WTC11 (cell line): ENCODE results near the gene CHPF2. TPM values are rescaled to one million over a fixed set of nuclear protein-coding genes. Genes with fewer than 3 reads are reported as not detected.

Source experiments
- ATAC-seq: fragments of 200-7000 bp; cut with Tn5 transposase; 2 replicates; pipeline ENCODE4 v1.10.0; 2021; ENCODE audit warnings: mild to moderate bottlenecking, moderate library complexity
- CTCF ChIA-PET: fragments of 300-600 bp; sonication (Branson Sonifier 250); formaldehyde crosslinking; loops from one replicate; lab custom pipeline; 2021; ENCODE audit warnings: antibody characterized with exemption; lab: Charles Lee
- POLR2A ChIA-PET: fragments of 350-600 bp; sonication (Branson Sonifier 250); formaldehyde crosslinking; loops from one replicate; lab custom pipeline; 2021; ENCODE audit warnings: antibody characterized with exemption; lab: Charles Lee
- DNase-seq: peaks from one replicate; pipeline ENCODE4 v3.0.0; 2021; ENCODE audit warnings: low spot score
- H3K27ac Mint-ChIP-seq: 2 replicates; pipeline ENCODE4 v1.8.0; 2021; ENCODE audit warnings: mixed read lengths
- H3K27me3 Mint-ChIP-seq: 2 replicates; pipeline ENCODE4 v1.8.0; 2021; ENCODE audit warnings: low read depth, mild to moderate bottlenecking, moderate library complexity, mixed read lengths
- H3K36me3 Mint-ChIP-seq: 2 replicates; pipeline ENCODE4 v1.8.0; 2021; ENCODE audit warnings: mixed read lengths
- H3K4me1 Mint-ChIP-seq: 2 replicates; pipeline ENCODE4 v1.8.0; 2022; ENCODE audit warnings: mixed read lengths
- H3K4me3 Mint-ChIP-seq: 2 replicates; pipeline ENCODE4 v1.8.0; 2021; ENCODE audit warnings: mild to moderate bottlenecking, moderate library complexity, mixed read lengths
- H3K9me3 Mint-ChIP-seq: 2 replicates; pipeline ENCODE4 v1.8.0; 2021; ENCODE audit warnings: mixed read lengths
- ATF6 ChIP-seq: sonication (generic); formaldehyde crosslinking; IDR thresholded peaks from 2 replicates; pipeline ENCODE4 v1.8.1; 2023; ENCODE audit warnings: mild to moderate bottlenecking, missing genetic modification reagents
- CBFB ChIP-seq: sonication (generic); formaldehyde crosslinking; IDR thresholded peaks from 2 replicates; pipeline ENCODE4 v1.8.1; 2022; ENCODE audit warnings: mild to moderate bottlenecking, low read depth, missing genetic modification reagents
- FOXK1 ChIP-seq: sonication (generic); formaldehyde crosslinking; IDR thresholded peaks from 2 replicates; pipeline ENCODE4 v1.8.0; 2022; ENCODE audit warnings: mild to moderate bottlenecking, moderate library complexity, missing genetic modification reagents
- HMGA2 ChIP-seq: fragments of 250-450 bp; sonication (Bioruptor Pico); IDR thresholded peaks from 2 replicates; pipeline ENCODE4 v1.4.0; 2021; ENCODE audit warnings: mild to moderate bottlenecking, moderate library complexity
- IRF1 ChIP-seq: sonication (generic); formaldehyde crosslinking; IDR thresholded peaks from 2 replicates; pipeline ENCODE4 v1.8.0; 2023; ENCODE audit warnings: missing genetic modification reagents
- KAT7 ChIP-seq: sonication (generic); formaldehyde crosslinking; IDR thresholded peaks from 2 replicates; pipeline ENCODE4 v1.8.1; 2023; ENCODE audit warnings: missing genetic modification reagents, mild to moderate bottlenecking, borderline replicate concordance
- NFATC4 ChIP-seq: fragments of 250-450 bp; sonication (Bioruptor Pico); IDR thresholded peaks from 2 replicates; pipeline ENCODE4 v1.9.0; 2021; ENCODE audit warnings: mild to moderate bottlenecking
- NR1H2 ChIP-seq: sonication (generic); formaldehyde crosslinking; IDR thresholded peaks from 2 replicates; pipeline ENCODE4 v1.9.0; 2021; ENCODE audit warnings: mild to moderate bottlenecking, moderate library complexity, missing genetic modification reagents
- RORB ChIP-seq: fragments of 250-450 bp; sonication (Bioruptor Pico); IDR thresholded peaks from 2 replicates; pipeline ENCODE4 v1.9.0; 2021; ENCODE audit warnings: mild to moderate bottlenecking
- TEAD1 ChIP-seq: sonication (generic); formaldehyde crosslinking; IDR thresholded peaks from 2 replicates; pipeline ENCODE4 v1.8.0; 2022; ENCODE audit warnings: mild to moderate bottlenecking, missing genetic modification reagents
- ZBTB43 ChIP-seq: sonication (generic); formaldehyde crosslinking; IDR thresholded peaks from 2 replicates; pipeline ENCODE4 v1.8.1; 2023; ENCODE audit warnings: mild to moderate bottlenecking, missing genetic modification reagents
- ZNF219 ChIP-seq: sonication (generic); formaldehyde crosslinking; IDR thresholded peaks from 2 replicates; pipeline ENCODE4 v1.8.0; 2023; ENCODE audit warnings: missing genetic modification reagents, mild to moderate bottlenecking, borderline replicate concordance
- ZNF423 ChIP-seq: fragments of 250-450 bp; sonication (Bioruptor Pico); IDR thresholded peaks from 2 replicates; pipeline ENCODE4 v2.1.2; 2022; ENCODE audit warnings: mild to moderate bottlenecking, moderate library complexity
- total RNA-seq: library from RNA; stranded (reverse); gene quantifications from 3 replicates; pipeline ENCODE4 v1.2.3, GENCODE V29; 2021
- TF ChIP-seq, protein P1 (sequence below): sonication (generic); formaldehyde crosslinking; IDR thresholded peaks from 2 replicates; pipeline ENCODE4 v1.8.0; 2023; ENCODE audit warnings: mild to moderate bottlenecking, missing genetic modification reagents
- TF ChIP-seq, protein P2 (sequence below): sonication (generic); formaldehyde crosslinking; IDR thresholded peaks from 2 replicates; pipeline ENCODE4 v1.8.1; 2022; ENCODE audit warnings: mild to moderate bottlenecking, missing genetic modification reagents, moderate library complexity, borderline replicate concordance
- TF ChIP-seq, protein P3 (sequence below): sonication (generic); formaldehyde crosslinking; IDR thresholded peaks from 2 replicates; pipeline ENCODE4 v1.8.0; 2022; ENCODE audit warnings: mild to moderate bottlenecking, missing genetic modification reagents

CHPF2 gene
- total RNA-seq, 1 experiment from 2014 or later: 30.7 TPM

GRCh38 chr7:151275813-151276577, 43.7 kb downstream of the CHPF2 start:
- no peak for ATAC-seq
- ChIA-PET CTCF (interaction anchor here (0.6 to 2.0 kb wide), 4 partner anchors 29 to 152 kb away, joined by 4 to 6 read pairs (median 4); no protein-coding TSS in a partner anchor), POLR2A (no interaction called here)
- Mint-ChIP-seq H3K9me3 (no peaks in the 10 kb centered on the region), H3K27ac (no peak overlapping the region), H3K36me3 (no peaks in the 10 kb centered on the region), H3K4me1 (peaks cover 19% of the 10 kb centered on the region), H3K4me3 (peak overlapping the region; percentile 52), H3K27me3 (peaks cover 44% of the 10 kb centered on the region)
- TF ChIP-seq NFATC4 (CRISPR knock-in tag) (no peak), ATF6 (CRISPR knock-in tag) (no peak), HMGA2 (no peak), RORB (CRISPR knock-in tag) (no peak), CBFB (CRISPR knock-in tag) (no peak), ZBTB43 (CRISPR knock-in tag) (no peak), ZNF219 (CRISPR knock-in tag) (no peak), NR1H2 (CRISPR knock-in tag) (no peak), ZNF423 (CRISPR knock-in tag) (no peak)
- TF ChIP-seq, protein P1, sequence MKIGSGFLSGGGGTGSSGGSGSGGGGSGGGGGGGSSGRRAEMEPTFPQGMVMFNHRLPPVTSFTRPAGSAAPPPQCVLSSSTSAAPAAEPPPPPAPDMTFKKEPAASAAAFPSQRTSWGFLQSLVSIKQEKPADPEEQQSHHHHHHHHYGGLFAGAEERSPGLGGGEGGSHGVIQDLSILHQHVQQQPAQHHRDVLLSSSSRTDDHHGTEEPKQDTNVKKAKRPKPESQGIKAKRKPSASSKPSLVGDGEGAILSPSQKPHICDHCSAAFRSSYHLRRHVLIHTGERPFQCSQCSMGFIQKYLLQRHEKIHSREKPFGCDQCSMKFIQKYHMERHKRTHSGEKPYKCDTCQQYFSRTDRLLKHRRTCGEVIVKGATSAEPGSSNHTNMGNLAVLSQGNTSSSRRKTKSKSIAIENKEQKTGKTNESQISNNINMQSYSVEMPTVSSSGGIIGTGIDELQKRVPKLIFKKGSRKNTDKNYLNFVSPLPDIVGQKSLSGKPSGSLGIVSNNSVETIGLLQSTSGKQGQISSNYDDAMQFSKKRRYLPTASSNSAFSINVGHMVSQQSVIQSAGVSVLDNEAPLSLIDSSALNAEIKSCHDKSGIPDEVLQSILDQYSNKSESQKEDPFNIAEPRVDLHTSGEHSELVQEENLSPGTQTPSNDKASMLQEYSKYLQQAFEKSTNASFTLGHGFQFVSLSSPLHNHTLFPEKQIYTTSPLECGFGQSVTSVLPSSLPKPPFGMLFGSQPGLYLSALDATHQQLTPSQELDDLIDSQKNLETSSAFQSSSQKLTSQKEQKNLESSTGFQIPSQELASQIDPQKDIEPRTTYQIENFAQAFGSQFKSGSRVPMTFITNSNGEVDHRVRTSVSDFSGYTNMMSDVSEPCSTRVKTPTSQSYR: no peak
- TF ChIP-seq, protein P2, sequence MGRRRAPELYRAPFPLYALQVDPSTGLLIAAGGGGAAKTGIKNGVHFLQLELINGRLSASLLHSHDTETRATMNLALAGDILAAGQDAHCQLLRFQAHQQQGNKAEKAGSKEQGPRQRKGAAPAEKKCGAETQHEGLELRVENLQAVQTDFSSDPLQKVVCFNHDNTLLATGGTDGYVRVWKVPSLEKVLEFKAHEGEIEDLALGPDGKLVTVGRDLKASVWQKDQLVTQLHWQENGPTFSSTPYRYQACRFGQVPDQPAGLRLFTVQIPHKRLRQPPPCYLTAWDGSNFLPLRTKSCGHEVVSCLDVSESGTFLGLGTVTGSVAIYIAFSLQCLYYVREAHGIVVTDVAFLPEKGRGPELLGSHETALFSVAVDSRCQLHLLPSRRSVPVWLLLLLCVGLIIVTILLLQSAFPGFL: no peak
- DNase-seq: no peak

- Mint-ChIP-seq H3K4me1 (peaks cover 28% of the 10 kb centered on the region), H3K27ac (no peak overlapping the region), H3K9me3 (no peaks in the 10 kb centered on the region), H3K36me3 (no peaks in the 10 kb centered on the region), H3K4me3 (peak overlapping the region; percentile 58), H3K27me3 (peaks cover 44% of the 10 kb centered on the region)
- DNase-seq (peak; percentile 59), ATAC-seq (peak; percentile 80)
- TF ChIP-seq, protein P3, sequence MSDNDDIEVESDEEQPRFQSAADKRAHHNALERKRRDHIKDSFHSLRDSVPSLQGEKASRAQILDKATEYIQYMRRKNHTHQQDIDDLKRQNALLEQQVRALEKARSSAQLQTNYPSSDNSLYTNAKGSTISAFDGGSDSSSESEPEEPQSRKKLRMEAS (CRISPR knock-in tag): peak; percentile 83
- no peak for TF ChIP-seq TEAD1 (CRISPR knock-in tag)
- 0 out of 2 replicates have a peak, but pooled peaks have one; percentile 62 for TF ChIP-seq KAT7 (CRISPR knock-in tag)
- 0 out of 2 replicates have a peak, but pooled peaks have one; percentile 24 for TF ChIP-seq FOXK1 (CRISPR knock-in tag)
- 0 out of 2 replicates have a peak, but pooled peaks have one; percentile 40 for TF ChIP-seq IRF1
- CTCF ChIA-PET: interaction anchor here (0.8 to 2.4 kb wide), 10 partner anchors 10 to 74 kb away, joined by 3 to 16 read pairs (median 4); no protein-coding TSS in a partner anchor
- POLR2A ChIA-PET: interaction anchor here (1.4 kb wide), 1 partner anchor 24 kb away, joined by 7 read pairs; no protein-coding TSS in a partner anchor
Observed at GRCh38 chr7:151276666-151277590, 44.6 kb downstream of the CHPF2 start.
